ENCODE data around the gene CCNE1.

Gene CCNE1

DNA sequence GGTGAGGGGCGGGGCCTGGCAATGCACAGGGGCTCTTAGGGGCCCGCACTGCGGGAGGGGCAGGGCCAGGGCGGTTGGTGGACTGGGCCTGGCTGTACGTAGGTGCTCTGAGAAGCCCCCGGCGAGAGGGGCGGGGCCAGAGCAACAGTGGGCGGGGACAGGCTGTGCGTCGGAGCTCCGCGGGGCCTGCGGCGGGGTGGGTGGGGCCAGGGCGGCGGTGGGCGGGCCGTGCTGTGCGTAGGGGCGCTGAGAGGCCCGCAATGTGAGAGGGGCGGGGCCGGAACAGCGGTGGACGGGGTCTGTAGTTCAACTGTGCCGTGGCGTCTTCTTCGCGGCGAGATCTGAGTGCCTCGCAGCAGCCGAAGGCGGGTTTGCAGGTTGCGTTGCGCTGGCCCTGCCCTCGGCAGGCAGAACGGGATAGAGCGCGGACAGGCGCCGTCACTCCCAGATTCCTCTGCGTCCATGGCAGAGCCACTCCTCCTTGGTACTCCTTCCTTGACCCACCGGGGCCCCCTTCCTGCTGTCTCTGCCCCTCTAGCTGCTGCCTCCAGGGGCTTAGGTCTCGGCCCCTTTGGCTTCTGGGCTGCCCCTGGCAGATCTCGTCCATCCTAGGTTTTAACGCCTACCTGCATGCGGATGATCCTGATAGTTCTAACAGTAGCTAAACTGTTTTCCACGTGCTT, 33.2 kb downstream of the CCNE1 start:
- peak; percentile 88 for DNase-seq (ENCODE audit: low spot score)

DNA sequence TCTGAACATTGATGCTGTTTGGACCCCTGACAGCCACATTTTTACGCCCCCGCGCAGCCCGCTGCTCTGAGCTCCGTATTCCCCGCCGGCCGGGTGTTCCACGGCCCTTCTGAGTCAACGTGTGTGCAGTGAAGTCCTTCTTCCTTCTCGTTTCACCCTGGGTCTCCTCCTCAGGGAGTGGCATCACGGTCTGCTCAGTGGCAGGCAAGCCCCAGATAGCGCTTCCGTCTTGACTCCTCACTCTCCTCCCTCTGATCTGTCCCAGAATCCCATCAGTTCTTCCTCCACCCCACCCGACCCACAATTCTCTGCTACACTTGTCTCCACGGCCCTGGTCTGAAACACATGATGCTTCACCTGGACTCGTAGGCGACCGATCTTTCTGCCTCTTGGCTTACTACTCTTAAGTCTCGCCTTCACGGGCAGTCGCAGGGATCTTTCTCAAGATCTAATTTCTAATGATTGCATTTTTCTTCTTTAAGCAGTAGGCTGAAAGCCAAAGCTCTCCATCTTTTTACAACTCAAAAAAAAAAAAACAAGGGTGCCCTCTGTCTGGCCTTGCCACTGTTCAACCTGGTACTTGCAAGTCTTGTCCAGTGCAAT, 33.9 kb downstream of the CCNE1 start:
- peak; percentile 38 for DNase-seq (ENCODE audit: low spot score)

GRCh38 chr19:29849208-29849607, 37.4 kb downstream of the CCNE1 start:
- no peak for DNase-seq (ENCODE audit: low spot score)

- DNase-seq (ENCODE audit: low spot score), result no peak
Measured at GRCh38 chr19:29850482-29850881, 38.7 kb downstream of the CCNE1 start.

DNA sequence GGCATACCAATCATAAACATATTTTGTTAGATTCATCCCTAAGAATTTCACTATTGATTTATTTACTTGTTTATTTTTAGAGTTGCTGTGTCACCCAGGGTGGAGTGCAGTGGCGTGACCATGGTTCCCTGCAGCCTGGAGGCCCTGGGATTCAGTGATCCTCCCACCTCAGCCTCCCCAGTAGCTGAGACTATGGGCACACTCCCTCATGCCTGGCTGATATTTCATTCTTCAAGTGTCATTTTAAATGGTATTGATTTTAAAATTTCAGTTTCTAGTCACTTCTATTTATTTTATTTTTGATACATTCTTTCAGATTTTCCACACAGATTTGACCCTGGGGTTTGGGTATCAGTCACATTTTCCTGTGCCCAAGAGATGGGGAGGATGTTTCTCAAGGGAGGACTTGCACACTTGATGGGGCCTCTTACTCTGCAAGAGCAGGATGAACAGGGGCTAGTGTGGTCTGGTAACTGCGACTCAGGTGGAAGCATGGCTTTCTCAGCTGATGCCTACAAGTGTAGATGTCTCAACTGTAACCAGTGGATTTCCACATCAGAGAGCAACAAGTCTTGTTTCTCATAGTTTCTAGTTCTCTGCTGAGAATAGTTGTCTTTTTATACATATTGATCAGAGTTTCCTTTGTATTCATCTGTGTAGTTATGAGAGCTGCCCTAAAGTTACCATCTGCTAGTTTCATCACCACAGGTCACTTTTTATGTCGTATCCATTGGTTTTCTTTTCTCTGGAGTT, 40.2 kb downstream of the CCNE1 start:
- no peak for DNase-seq (ENCODE audit: low spot score)

DNA sequence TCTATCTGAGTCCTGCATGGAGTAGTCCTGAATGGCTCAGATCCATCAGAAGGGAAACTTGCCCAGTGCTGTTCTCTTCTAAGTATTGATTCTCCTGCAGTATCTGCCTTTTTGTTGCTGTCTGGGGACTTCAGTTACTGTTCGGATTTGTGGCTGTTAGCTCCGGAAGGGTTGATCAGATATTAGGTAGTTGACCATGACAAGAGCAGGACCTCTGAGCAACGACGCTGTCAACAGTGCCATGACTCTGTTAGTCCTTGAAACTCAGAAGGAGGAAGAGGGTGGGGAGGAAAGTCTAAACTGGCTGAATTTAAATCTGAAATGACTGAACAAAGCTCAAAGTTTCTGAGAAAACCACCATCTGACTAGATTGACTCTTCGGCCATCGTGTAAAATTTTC, 42.2 kb downstream of the CCNE1 start:
- DNase-seq (ENCODE audit: low spot score), result no peak

- no peak for DNase-seq (ENCODE audit: low spot score)
Measured at GRCh38 chr19:29855087-29855486, 43.3 kb downstream of the CCNE1 start.

- no peak for DNase-seq (ENCODE audit: low spot score)
Measured at GRCh38 chr19:29855741-29856500, 44.1 kb downstream of the CCNE1 start.

- DNase-seq (ENCODE audit: low spot score), result no peak
Measured at GRCh38 chr19:29858000-29858596, 46.3 kb downstream of the CCNE1 start.

- no peak for DNase-seq (ENCODE audit: low spot score)
Measured at GRCh38 chr19:29858621-29859020, 46.8 kb downstream of the CCNE1 start.

- no peak for DNase-seq (ENCODE audit: low spot score)
Measured at GRCh38 chr19:29860492-29860891, 48.7 kb downstream of the CCNE1 start.

DNA sequence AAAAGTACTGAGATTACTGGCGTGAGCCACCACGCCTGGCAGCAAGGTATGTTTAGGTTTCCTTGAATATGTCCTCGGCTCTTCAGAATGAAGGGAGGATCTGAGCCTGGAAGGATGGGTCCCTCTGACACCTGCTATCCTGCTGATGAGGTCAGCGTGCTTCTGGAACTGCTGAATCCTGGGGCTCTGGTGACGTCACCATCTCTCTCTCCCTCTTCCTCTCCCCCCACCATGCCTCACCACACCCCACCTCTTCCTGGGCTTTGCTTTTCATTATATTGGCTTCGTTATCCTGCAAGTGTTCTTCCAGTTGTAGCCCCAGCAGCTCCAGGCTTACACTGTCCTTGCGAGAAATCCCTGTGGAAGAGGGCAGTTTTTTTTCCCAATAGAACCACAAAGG, 49.8 kb downstream of the CCNE1 start:
- no peak for DNase-seq (ENCODE audit: low spot score)

GRCh38 chr19:29866011-29866410, 54.2 kb downstream of the CCNE1 start:
- DNase-seq (ENCODE audit: low spot score), result no peak

GRCh38 chr19:29867984-29868383, 56.2 kb downstream of the CCNE1 start:
- DNase-seq (ENCODE audit: low spot score), result no peak

DNA sequence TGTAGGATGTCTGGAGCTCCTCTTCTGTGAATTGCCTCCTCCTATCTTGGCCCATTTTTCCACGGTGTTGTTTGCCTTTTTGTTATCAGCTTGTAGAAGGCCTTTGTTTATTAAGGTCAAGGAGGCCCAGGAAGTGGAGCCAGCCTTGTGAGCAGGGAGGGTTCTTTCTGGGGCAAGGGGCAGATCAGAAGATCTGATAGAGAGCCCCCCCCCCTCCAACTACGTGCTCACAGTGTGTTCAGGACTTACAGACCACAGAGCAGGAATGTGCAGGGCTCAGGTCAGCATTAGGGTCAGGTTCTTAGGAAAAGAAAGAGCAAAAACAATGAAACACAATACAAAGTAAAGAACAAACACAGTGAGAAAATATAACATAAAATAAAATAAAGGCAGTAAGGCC, 59.4 kb downstream of the CCNE1 start:
- DNase-seq (ENCODE audit: low spot score), result no peak

GRCh38 chr19:29872224-29872731, 60.5 kb downstream of the CCNE1 start:
- DNase-seq (ENCODE audit: low spot score), result no peak

DNA sequence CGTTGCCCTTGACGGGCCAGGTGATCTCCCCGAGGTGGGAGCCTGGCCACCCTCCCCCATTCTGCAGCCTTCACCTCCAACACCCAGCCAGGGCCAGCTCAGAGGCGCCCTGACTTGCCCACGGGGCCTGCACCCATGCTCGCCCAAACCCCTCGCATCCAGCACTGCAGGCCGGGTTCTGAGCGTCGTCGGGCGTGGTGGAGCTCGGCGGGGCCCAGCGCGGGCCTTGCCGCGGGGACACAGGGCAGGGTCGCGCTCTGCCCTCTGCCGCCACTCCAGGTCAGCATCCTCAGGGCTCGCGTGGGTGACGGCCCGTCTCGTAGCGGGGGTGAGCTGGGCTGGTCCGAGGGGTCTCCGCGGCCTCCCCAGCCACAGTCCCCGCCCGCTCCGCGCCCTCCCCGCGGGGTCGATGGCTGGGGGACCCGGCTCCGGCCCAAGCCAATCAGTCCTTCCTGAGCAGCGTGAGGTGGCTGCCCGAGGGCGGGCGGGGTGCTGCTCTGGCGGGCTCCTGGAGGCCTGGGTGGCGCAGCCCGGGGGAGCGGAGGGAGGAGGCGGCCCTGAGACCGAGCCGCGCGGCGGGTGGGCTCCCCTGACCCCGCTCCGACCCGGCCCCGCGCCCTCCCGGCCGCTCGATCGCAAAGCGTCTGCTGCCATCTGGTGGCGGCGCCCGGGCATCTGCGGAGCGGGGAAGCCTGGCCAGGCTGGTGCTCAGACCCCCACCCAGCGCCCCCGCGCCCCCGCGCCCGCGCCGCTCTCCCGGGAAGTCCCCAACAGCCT, 61.4 kb downstream of the CCNE1 start:
- DNase-seq (ENCODE audit: low spot score), result peak; percentile 64

All from hepatic stellate cell (primary cell).